AG10803 (cell line): ENCODE results near the gene PNMA6E.

Experiments
- DNase-seq: peaks from one replicate; pipeline ENCODE4 v3.0.0; 2010; ENCODE audit warnings: low read depth
- H3K4me3 ChIP-seq: 2 replicates; pipeline ENCODE4 v1.5.1; 2011; ENCODE audit warnings: mild to moderate bottlenecking, low read length, control low read depth
- TF ChIP-seq, protein P1 (sequence below): conservative IDR thresholded peaks from 2 replicates; pipeline ENCODE4 v1.5.1; 2011; ENCODE audit warnings: mild to moderate bottlenecking, low read length, control low read depth, inconsistent platforms

The PNMA6E gene

DNA sequence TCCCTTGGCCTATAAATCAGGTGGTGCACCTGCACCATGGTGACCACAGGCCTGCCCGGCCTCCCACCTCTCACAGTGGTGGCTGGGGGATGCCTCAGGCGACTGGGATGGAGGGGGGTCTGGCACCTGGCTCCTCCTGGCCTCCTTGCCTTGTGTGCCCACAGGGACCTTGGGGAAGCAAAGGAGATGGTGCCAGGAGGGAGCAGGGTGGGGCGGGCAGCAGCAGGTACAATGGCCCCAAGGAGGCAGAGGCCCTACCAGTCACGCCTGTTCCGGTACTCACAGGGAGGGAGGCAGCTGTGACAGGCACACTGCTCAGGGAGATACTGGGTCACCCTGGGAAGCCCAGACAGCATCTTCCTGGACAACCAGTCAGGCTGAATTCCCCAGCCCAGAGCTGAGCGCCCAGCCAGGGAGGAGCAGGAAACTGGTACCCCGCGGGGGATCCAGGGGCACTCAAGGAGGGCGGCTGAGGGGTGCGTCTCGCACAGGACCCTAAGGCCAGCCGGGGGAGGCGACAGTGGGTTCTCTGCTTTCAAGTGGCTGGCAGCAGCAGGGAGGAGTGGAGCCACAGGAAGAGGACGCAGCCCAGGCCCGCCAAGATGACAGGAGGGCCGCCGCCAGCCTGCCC is 45.9 kb upstream of the PNMA6E start:
- TF ChIP-seq, protein P1, sequence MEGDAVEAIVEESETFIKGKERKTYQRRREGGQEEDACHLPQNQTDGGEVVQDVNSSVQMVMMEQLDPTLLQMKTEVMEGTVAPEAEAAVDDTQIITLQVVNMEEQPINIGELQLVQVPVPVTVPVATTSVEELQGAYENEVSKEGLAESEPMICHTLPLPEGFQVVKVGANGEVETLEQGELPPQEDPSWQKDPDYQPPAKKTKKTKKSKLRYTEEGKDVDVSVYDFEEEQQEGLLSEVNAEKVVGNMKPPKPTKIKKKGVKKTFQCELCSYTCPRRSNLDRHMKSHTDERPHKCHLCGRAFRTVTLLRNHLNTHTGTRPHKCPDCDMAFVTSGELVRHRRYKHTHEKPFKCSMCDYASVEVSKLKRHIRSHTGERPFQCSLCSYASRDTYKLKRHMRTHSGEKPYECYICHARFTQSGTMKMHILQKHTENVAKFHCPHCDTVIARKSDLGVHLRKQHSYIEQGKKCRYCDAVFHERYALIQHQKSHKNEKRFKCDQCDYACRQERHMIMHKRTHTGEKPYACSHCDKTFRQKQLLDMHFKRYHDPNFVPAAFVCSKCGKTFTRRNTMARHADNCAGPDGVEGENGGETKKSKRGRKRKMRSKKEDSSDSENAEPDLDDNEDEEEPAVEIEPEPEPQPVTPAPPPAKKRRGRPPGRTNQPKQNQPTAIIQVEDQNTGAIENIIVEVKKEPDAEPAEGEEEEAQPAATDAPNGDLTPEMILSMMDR, result no peak
- no peak for DNase-seq
- H3K4me3 ChIP-seq, result no peak overlapping the region

DNA sequence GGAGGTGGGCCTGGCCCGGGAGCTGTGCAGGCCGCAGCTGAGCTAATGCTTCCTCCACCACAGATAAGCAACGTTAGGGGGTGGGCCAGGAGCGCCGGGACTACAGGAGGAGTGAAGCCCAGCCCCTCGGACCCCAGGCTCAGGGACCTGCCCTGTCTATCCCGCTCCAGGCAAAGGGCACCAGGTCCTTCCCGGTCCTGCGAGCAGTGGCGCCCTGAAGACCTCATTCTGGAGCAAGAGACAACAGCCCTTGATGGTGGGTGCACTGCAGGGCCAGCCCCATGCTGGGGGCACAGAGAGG is 45.4 kb upstream of the PNMA6E start:
- H3K4me3 ChIP-seq, result no peak overlapping the region
- TF ChIP-seq, protein P1, result no peak
- DNase-seq, result no peak

DNA sequence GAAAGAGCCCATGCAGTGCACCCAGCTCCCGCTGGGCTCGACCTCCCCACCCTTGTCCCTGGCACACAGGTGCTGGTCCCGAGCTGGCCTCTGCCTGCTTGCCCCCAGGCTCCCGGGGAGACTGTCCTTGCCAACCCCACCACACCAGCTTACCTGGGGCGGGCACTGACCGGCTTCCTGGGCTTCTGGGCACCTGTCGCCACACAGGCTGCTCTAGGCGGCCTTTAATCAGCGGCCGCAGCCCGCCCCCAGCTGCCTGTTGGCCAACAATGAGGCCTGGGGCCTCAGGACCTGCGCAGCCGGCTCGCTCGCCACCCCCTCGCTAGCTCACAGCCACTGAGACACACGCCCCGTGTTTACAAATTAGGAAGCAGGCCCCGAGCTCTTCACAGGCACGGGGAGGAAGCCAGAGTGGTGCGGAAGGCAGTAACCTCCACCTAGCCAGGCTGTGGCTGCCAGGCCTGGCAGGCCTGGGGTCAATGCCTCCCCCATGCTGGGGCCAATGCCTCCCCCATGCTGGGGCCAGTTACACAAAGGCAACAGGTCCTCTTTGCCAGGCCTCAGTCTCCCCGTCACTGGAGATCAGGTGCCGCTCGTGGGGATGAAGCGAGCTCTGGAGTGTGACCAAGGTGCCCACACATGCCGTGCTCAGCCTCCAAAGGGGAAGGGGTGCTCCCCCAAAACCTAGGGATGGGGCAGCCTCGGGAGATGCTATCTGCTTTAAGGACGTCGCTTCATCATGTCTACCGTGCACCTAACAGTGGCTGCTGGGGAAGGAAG is 44.9 kb upstream of the PNMA6E start, which contains the start of gene TREX2:
Gene TREX2, minus strand, starts transcription at position 201 of the 780 bp plus-strand sequence. CDS start 626 bp downstream, outside the sequence.
- DNase-seq, result no peak
- TF ChIP-seq, protein P1, result no peak
- H3K4me3 ChIP-seq, result no peak within 1 kb of the TSS

DNA sequence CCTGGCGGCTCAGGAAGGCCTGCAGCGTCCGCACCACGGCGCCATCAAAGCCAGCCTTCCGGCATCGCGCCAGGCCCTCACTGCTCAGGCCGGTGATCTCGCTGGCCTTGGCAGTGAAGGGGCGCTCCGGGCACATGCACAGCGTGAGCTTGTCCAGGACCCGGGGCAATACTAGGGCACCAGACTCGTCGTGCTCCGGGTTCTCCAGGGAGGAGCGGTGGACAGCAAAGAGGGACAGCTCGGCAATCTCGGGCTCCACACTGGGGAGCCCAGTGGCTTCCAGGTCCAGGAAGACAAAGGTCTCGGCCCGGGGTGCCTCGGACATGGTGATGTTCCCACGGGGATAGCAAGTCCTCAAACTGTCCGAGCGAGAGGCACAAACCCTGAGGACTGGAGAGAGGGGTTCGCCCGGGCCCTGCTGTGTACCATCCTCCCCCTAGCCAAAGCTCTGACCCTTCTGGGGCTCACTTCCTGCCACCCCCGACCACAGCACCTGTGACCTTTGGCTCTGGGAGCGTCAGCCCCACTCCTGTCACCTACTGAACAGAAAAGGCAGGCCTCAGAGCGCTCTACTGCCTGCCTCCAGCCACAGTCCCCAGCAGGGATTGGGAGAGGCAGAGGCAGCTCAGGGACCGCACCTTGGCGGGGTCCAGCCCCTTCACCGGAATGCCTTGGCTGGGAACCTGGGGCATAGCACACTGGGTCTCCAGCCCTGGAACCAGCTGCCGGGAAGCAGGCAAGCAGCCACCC is 44.1 kb upstream of the PNMA6E start:
- TF ChIP-seq, protein P1, result no peak
- no peak overlapping the region for H3K4me3 ChIP-seq
- DNase-seq, result no peak

DNA sequence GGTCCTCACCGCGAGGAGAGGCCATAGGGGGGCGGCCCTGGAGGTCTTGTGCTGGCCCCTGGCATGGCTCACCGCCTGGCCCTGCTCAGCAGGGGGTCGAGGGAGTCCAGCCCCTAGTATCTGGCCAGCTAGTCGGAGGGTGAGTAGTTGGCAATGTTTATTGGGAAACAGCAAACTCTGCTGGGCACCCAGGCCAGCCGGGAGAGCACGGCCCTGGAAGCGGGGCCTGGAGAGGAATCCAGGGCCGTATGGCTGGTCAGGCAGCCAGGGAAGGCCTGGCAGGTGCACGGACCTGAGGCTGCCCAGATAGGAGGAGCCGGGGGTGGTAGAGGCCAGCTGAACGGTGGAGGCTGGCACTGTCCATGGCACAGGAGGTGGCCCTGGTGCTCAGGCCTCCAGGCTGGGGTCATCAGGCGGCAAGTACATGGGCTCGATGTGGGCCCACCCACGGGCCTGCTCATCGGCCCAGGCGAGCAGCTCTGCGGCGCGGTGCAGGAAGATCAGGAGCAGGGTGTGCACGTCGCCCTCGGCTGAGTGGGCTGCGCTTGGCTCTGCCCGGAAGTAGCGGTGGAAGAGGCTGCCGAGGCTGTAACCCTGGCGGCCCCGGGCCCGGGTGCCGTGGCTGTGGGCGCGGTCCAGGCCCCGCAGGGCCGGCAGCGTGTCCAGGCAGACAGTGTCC is 43.3 kb upstream of the PNMA6E start:
- TF ChIP-seq, protein P1, result no peak
- no peak for DNase-seq
- H3K4me3 ChIP-seq, result no peak overlapping the region

DNA sequence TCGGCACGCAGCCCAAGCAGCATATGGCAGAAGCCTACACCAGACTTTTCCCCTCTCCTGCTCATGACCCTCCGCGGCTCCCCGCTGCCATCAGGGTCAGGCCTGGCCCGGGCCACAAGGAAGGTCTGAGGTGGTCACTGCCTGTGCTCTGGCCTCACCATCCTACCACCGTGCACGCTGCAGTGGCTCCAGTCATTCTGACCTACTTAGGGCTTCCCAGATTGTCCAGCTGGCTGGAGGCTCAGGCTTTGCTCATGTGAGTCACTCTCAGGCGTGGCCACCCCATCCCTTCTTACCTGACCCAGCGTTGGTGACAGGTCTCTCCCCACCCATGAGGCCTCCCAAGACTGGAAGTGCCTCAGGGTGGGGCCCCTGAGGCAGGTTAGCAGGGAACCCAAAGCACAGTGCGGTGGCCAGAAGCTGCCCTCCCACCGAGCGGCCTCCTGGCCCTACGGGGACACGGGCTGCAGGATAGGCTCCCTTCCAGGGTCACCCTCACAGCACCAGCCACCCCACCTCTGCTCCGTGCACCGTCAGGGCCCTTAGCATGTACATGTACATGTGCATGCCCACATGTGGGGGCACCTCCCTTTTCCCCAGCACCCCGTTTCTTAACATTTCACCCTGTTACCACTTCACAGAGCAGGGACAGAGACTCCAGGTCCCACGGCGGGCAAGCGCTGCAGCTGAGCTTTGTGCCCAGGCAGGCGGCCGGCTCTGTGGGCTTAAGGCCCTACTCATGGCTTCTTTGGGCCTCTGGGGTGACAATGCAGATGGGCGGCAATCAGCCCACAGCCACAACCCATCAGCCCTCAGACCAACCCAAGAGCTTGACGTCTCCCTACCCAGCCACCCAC is 42.6 kb upstream of the PNMA6E start:
- TF ChIP-seq, protein P1, result no peak
- DNase-seq, result no peak
- H3K4me3 ChIP-seq, result no peak overlapping the region
